K562 (cell line): ENCODE results near the gene C1orf21. TPM values are rescaled to one million over a fixed set of nuclear protein-coding genes. Genes with fewer than 3 reads are reported as not detected.

ENCODE experiments used
- ATAC-seq: fragments of 200-7000 bp; cut with Tn5 transposase; 3 replicates; pipeline ENCODE4 v1.9.1; 2020; ENCODE audit warnings: moderate library complexity
- BruUV-seq: library from RNA; stranded (reverse); fragments of 400-500 nt; replicated peaks from 2 replicates; lab custom pipeline; 2021; lab: Mats Ljungman, UMichigan
- CTCF ChIA-PET: fragments of 300-600 bp; formaldehyde crosslinking; extraction: SDS; loops from one replicate; lab custom pipeline; 2021; ENCODE audit warnings: low intra/inter-chr PET ratio; lab: Yijun Ruan, JAX
- POLR2A ChIA-PET: fragments of 300-600, 350-650 bp; sonication (Branson Sonifier 250); formaldehyde crosslinking; extraction: SDS; loops from one replicate; lab custom pipeline; 2021; ENCODE audit warnings: antibody characterized with exemption, inconsistent platforms; lab: Yijun Ruan, JAX
- DNase-seq, 4 experiments: peaks; one replicate each; pipeline versions ENCODE4 v3.0.0 to v3.0.0-alpha.2; 2011 to 2018; ENCODE audit warnings: low spot score in 3 of 4, mixed read lengths in 3 of 4; ENCODE audit errors: extremely low read depth in 1 of 4
- FAIRE-seq: peaks from 2 replicates; lab custom pipeline; 2011; peaks lifted over from hg19 to GRCh38; lab: Jason Lieb, UNC
- H2AFZ ChIP-seq: 2 replicates; pipeline ENCODE4 v1.6.0; 2011; ENCODE audit warnings: low read depth, low read length, control low read depth, inconsistent platforms
- H3K27ac ChIP-seq: fragments of 200-600 bp; 3 replicates; pipeline ENCODE4 v1.8.0; 2011; ENCODE audit warnings: low read depth, mild to moderate bottlenecking, control low read depth, inconsistent platforms, low read length, moderate library complexity, mixed read lengths; ENCODE audit errors: extremely low read depth
- H3K27me3 ChIP-seq, 2 experiments: fragments of 300-600 bp in 1 of 2; 2 replicates in 1 of 2; 3 replicates in 1 of 2; pipeline versions ENCODE4 v1.6.0 to v1.8.0; 2011; ENCODE audit warnings: inconsistent platforms in 2 of 2, low read length in 2 of 2, mild to moderate bottlenecking in 1 of 2, mixed read lengths in 1 of 2, moderate library complexity in 1 of 2; ENCODE audit not compliant: control insufficient read depth in 2 of 2, insufficient read depth in 2 of 2
- H3K36me3 ChIP-seq: fragments of 300-600 bp; 3 replicates; pipeline ENCODE4 v1.8.0; 2011; ENCODE audit warnings: mild to moderate bottlenecking, low read length, inconsistent platforms; ENCODE audit not compliant: control insufficient read depth, insufficient read depth
- H3K4me1 ChIP-seq, 2 experiments: fragments of 200-600 bp in 1 of 2; replicated peaks in 1 of 2; 2 replicates in 1 of 2; 3 replicates in 1 of 2; pipeline versions ENCODE4 v1.5.1 to v1.8.0; 2011; ENCODE audit warnings: inconsistent platforms in 2 of 2, low read length in 2 of 2, mild to moderate bottlenecking in 1 of 2, mixed read lengths in 1 of 2, moderate library complexity in 1 of 2; ENCODE audit not compliant: control insufficient read depth in 2 of 2, insufficient read depth in 2 of 2
- H3K4me2 ChIP-seq: 2 replicates; pipeline ENCODE4 v1.6.1; 2011; ENCODE audit warnings: low read length, control low read depth, inconsistent platforms, mixed read lengths; ENCODE audit not compliant: insufficient read depth
- H3K4me3 ChIP-seq: fragments of 200-600 bp; sonication (generic), shearing (Covaris generic); 2 replicates; pipeline ENCODE4 v1.5.1; 2016; ENCODE audit warnings: control low read depth, inconsistent platforms
- H3K79me2 ChIP-seq: fragments of 200-600 bp; 3 replicates; pipeline ENCODE4 v1.8.0; 2011; ENCODE audit warnings: low read length, inconsistent platforms; ENCODE audit not compliant: control insufficient read depth, insufficient read depth
- H3K9ac ChIP-seq, 2 experiments: 2 replicates each; pipeline versions ENCODE4 v1.6.0 to v1.6.1; 2011; ENCODE audit warnings: low read depth in 2 of 2, low read length in 2 of 2, control low read depth in 1 of 2, inconsistent platforms in 1 of 2, mild to moderate bottlenecking in 1 of 2, mixed read lengths in 1 of 2; ENCODE audit not compliant: insufficient read depth in 1 of 2
- H3K9me1 ChIP-seq: one replicate; pipeline ENCODE4 v1.6.0; 2011; ENCODE audit warnings: inconsistent platforms, mild to moderate bottlenecking, low read length, moderate library complexity; ENCODE audit not compliant: control insufficient read depth, insufficient read depth
- H3K9me3 ChIP-seq: replicated peaks from 2 replicates; pipeline ENCODE4 v1.5.1; 2011; ENCODE audit warnings: low read depth, low read length, inconsistent platforms; ENCODE audit not compliant: control insufficient read depth, insufficient read depth
- H4K20me1 ChIP-seq: replicated peaks from 2 replicates; pipeline ENCODE4 v1.6.1; 2011; ENCODE audit warnings: low read length, inconsistent platforms, mixed read lengths; ENCODE audit not compliant: control insufficient read depth, insufficient read depth
- PRDM10 ChIP-seq: fragments of 450-650 bp; IDR thresholded peaks from 2 replicates; pipeline ENCODE4 v1.6.1; 2018; ENCODE audit not compliant: partially characterized antibody
- ZNF3 ChIP-seq: fragments of 250-450 bp; sonication (Bioruptor Pico); IDR thresholded peaks from 2 replicates; pipeline ENCODE4 v1.5.0; 2021; ENCODE audit warnings: mild to moderate bottlenecking, moderate library complexity
- WGBS: fragments of 100-300 bp; shearing (Covaris generic); methylation state at CpG from one replicate; pipeline ENCODE4 v1.1.6; 2016; ENCODE audit warnings: low coverage, mixed read lengths; ENCODE audit not compliant: insufficient coverage; ENCODE audit errors: missing lambda C conversion rate; 5-methylcytosine and 5-hydroxymethylcytosine counted together
- in situ Hi-C: fragments of 300-500 bp; cut with MboI; formaldehyde crosslinking; loops from 4 replicates; pipeline ENCODE4 v1.15.0; 2018; ENCODE audit warnings: inconsistent platforms, mixed read lengths
- intact Hi-C: fragments of 100-400 bp; cut with micrococcal nuclease; formaldehyde crosslinking; loops from 2 replicates; pipeline ENCODE4 v1.14.2; 2022
- polyA plus RNA-seq, 8 experiments: library from polyadenylated mRNA; depleted of rRNA in 4 of 8; stranded (reverse) in 5 of 8; unstranded in 3 of 8; fragments of >200 nt; fragmentation: Nextera tagmentation in 2 of 8; fragmentation: Illumina TruSeq in 1 of 8; extraction: Ambion mirVana in 2 of 8; extraction: Trizol in 1 of 8; gene quantifications; 2 replicates each; pipeline versions ENCODE4 v1.2.1 to v1.2.3, GENCODE V29; 2011 to 2014; ENCODE audit warnings: inconsistent platforms in 1 of 8, missing spikeins in 1 of 8
- total RNA-seq, 7 experiments: library from RNA; depleted of rRNA in 6 of 7; stranded (reverse); fragments of >200 nt in 6 of 7; fragmentation: Illumina TruSeq in 2 of 7; extraction: Trizol in 2 of 7; gene quantifications; 2 replicates each; pipeline versions ENCODE4 v1.2.1 to v1.2.3, GENCODE V29; 2011 to 2021; ENCODE audit warnings: low replicate concordance in 1 of 7
- TF ChIP-seq, protein P1 (sequence below): fragments of 450-650 bp; IDR thresholded peaks from 2 replicates; pipeline ENCODE4 v1.6.1; 2016; ENCODE audit warnings: mild to moderate bottlenecking, moderate library complexity
- TF ChIP-seq, protein P2 (sequence below): fragments of 250-450 bp; sonication (Bioruptor Pico); IDR thresholded peaks from 2 replicates; pipeline ENCODE4 v1.5.0; 2021

C1orf21 gene
- total and polyA plus RNA-seq, 9 of the 15 experiments (the other 6 are each of a cell fraction or from before 2014, with no cell fraction given) = under 0.01 to 0.31 (median 0.07) TPM

GRCh38 chr1:184463680-184464079, 76.9 kb downstream of the C1orf21 start:
- in situ Hi-C loops = no loop called here
- ChIA-PET POLR2A (interaction anchor here (0.6 kb wide), 1 partner anchor 1082 kb away, joined by 3 read pairs; no protein-coding TSS in a partner anchor), CTCF (no interaction called here)
- peaks cover 0 to 5% of the 10 kb centered on the region in 2 experiments; a peak in 1 of 5 replicates for H3K27me3 ChIP-seq
- no peak for DNase-seq
- no peak overlapping the region for H2AFZ ChIP-seq
- ATAC-seq = no peak
- H3K9me3 ChIP-seq = no peaks in the 10 kb centered on the region
- H3K9ac ChIP-seq = no peak overlapping the region
- WGBS = 0% methylated on average over 1 of the region's 1 CpG
- FAIRE-seq = no peak
- no peaks in the 10 kb centered on the region for H3K4me1 ChIP-seq
- H3K36me3 ChIP-seq = no peaks in the 10 kb centered on the region
- intact Hi-C loops = no loop called here
- H3K27ac ChIP-seq = no peak overlapping the region
- no TSS peak for BruUV-seq
- no peaks in the 10 kb centered on the region for H4K20me1 ChIP-seq
- no peak overlapping the region for H3K4me2 ChIP-seq
- no peaks in the 10 kb centered on the region for H3K79me2 ChIP-seq
- no peak overlapping the region for H3K4me3 ChIP-seq
- no peaks in the 10 kb centered on the region for H3K9me1 ChIP-seq
- TF ChIP-seq ZNF3 = no peak
- TF ChIP-seq, protein P1, sequence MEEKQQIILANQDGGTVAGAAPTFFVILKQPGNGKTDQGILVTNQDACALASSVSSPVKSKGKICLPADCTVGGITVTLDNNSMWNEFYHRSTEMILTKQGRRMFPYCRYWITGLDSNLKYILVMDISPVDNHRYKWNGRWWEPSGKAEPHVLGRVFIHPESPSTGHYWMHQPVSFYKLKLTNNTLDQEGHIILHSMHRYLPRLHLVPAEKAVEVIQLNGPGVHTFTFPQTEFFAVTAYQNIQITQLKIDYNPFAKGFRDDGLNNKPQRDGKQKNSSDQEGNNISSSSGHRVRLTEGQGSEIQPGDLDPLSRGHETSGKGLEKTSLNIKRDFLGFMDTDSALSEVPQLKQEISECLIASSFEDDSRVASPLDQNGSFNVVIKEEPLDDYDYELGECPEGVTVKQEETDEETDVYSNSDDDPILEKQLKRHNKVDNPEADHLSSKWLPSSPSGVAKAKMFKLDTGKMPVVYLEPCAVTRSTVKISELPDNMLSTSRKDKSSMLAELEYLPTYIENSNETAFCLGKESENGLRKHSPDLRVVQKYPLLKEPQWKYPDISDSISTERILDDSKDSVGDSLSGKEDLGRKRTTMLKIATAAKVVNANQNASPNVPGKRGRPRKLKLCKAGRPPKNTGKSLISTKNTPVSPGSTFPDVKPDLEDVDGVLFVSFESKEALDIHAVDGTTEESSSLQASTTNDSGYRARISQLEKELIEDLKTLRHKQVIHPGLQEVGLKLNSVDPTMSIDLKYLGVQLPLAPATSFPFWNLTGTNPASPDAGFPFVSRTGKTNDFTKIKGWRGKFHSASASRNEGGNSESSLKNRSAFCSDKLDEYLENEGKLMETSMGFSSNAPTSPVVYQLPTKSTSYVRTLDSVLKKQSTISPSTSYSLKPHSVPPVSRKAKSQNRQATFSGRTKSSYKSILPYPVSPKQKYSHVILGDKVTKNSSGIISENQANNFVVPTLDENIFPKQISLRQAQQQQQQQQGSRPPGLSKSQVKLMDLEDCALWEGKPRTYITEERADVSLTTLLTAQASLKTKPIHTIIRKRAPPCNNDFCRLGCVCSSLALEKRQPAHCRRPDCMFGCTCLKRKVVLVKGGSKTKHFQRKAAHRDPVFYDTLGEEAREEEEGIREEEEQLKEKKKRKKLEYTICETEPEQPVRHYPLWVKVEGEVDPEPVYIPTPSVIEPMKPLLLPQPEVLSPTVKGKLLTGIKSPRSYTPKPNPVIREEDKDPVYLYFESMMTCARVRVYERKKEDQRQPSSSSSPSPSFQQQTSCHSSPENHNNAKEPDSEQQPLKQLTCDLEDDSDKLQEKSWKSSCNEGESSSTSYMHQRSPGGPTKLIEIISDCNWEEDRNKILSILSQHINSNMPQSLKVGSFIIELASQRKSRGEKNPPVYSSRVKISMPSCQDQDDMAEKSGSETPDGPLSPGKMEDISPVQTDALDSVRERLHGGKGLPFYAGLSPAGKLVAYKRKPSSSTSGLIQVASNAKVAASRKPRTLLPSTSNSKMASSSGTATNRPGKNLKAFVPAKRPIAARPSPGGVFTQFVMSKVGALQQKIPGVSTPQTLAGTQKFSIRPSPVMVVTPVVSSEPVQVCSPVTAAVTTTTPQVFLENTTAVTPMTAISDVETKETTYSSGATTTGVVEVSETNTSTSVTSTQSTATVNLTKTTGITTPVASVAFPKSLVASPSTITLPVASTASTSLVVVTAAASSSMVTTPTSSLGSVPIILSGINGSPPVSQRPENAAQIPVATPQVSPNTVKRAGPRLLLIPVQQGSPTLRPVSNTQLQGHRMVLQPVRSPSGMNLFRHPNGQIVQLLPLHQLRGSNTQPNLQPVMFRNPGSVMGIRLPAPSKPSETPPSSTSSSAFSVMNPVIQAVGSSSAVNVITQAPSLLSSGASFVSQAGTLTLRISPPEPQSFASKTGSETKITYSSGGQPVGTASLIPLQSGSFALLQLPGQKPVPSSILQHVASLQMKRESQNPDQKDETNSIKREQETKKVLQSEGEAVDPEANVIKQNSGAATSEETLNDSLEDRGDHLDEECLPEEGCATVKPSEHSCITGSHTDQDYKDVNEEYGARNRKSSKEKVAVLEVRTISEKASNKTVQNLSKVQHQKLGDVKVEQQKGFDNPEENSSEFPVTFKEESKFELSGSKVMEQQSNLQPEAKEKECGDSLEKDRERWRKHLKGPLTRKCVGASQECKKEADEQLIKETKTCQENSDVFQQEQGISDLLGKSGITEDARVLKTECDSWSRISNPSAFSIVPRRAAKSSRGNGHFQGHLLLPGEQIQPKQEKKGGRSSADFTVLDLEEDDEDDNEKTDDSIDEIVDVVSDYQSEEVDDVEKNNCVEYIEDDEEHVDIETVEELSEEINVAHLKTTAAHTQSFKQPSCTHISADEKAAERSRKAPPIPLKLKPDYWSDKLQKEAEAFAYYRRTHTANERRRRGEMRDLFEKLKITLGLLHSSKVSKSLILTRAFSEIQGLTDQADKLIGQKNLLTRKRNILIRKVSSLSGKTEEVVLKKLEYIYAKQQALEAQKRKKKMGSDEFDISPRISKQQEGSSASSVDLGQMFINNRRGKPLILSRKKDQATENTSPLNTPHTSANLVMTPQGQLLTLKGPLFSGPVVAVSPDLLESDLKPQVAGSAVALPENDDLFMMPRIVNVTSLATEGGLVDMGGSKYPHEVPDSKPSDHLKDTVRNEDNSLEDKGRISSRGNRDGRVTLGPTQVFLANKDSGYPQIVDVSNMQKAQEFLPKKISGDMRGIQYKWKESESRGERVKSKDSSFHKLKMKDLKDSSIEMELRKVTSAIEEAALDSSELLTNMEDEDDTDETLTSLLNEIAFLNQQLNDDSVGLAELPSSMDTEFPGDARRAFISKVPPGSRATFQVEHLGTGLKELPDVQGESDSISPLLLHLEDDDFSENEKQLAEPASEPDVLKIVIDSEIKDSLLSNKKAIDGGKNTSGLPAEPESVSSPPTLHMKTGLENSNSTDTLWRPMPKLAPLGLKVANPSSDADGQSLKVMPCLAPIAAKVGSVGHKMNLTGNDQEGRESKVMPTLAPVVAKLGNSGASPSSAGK = no peak
- no peak for TF ChIP-seq PRDM10
- TF ChIP-seq, protein P2, sequence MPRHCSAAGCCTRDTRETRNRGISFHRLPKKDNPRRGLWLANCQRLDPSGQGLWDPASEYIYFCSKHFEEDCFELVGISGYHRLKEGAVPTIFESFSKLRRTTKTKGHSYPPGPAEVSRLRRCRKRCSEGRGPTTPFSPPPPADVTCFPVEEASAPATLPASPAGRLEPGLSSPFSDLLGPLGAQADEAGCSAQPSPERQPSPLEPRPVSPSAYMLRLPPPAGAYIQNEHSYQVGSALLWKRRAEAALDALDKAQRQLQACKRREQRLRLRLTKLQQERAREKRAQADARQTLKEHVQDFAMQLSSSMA (CRISPR knock-in tag) = no peak
